Measurements from ENCODE around the gene CARTPT. TPM values are rescaled to one million over a fixed set of nuclear protein-coding genes. Genes with fewer than 3 reads are reported as not detected.

The CARTPT gene
- polyA plus RNA-seq, 3 donors, result not detected

DNA sequence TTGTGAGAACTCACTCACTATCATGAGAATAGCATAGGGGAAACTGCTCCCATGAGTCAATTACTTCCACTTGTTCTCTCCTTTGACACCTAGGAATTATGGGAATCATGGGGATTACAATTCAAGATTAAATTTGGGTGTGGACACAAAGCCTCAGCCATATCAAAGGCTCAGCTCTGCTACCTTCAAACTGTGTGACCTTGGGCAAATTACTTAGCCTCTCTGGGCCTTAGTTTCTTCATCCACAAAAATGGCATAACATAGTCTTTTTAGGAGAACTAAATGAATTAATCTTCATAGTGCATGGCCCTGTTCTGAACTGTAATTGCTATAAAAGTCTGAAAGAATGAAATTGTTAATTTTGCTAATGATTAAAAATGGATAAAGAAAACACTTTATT lies 18.3 kb upstream of the CARTPT start:
- Histone ChIP-seq H4K20me1 (ENCODE audit: insufficient read depth, low read length) (no peaks in the 10 kb centered on the region), H3K36me3 (replicated peaks in 1 of 2; ENCODE audit: control insufficient read depth in 1 of 2, insufficient read depth in 2 of 2, low read length in 2 of 2) (no peaks in the 10 kb centered on the region), H2AFZ (ENCODE audit: insufficient read depth, low read depth, low read length, poor library complexity, severe bottlenecking) (no peak overlapping the region), H3K4me2 (replicated peaks; ENCODE audit: extremely low read depth, low read length, poor library complexity, severe bottlenecking) (no peak overlapping the region), H3K27me3 (ENCODE audit: control insufficient read depth in 2 of 2, insufficient read depth in 2 of 2, low read length in 2 of 2) (no peaks in the 10 kb centered on the region), H3K4me1 (ENCODE audit: control insufficient read depth in 1 of 2, insufficient read depth in 2 of 2, low read length in 2 of 2) (no peaks in the 10 kb centered on the region), H3K9ac (ENCODE audit: insufficient read depth, low read length, poor library complexity, severe bottlenecking) (no peak overlapping the region), H3K79me2 (ENCODE audit: insufficient read depth, low read length) (no peaks in the 10 kb centered on the region), H3K4me3 (replicated peaks in 1 of 3; ENCODE audit: low read depth in 2 of 3, low read length in 3 of 3) (no peak overlapping the region), H3K9me3 (replicated peaks in 1 of 2; ENCODE audit: control insufficient read depth in 1 of 2, insufficient read depth in 1 of 2, low read length in 2 of 2) (peaks cover 0 to 6% of the 10 kb centered on the region in 2 donors), H3K27ac (ENCODE audit: low read depth in 1 of 2, low read length in 2 of 2) (no peak overlapping the region)
- H3K4me3 Mint-ChIP-seq, result no peak overlapping the region
- no peaks in the 10 kb centered on the region for H3K36me3 Mint-ChIP-seq
- no peak for DNase-seq
- TF ChIP-seq, protein P1, sequence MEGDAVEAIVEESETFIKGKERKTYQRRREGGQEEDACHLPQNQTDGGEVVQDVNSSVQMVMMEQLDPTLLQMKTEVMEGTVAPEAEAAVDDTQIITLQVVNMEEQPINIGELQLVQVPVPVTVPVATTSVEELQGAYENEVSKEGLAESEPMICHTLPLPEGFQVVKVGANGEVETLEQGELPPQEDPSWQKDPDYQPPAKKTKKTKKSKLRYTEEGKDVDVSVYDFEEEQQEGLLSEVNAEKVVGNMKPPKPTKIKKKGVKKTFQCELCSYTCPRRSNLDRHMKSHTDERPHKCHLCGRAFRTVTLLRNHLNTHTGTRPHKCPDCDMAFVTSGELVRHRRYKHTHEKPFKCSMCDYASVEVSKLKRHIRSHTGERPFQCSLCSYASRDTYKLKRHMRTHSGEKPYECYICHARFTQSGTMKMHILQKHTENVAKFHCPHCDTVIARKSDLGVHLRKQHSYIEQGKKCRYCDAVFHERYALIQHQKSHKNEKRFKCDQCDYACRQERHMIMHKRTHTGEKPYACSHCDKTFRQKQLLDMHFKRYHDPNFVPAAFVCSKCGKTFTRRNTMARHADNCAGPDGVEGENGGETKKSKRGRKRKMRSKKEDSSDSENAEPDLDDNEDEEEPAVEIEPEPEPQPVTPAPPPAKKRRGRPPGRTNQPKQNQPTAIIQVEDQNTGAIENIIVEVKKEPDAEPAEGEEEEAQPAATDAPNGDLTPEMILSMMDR (IDR thresholded peaks at IDR 0.05), result no peak
- H3K27ac Mint-ChIP-seq, result no peak overlapping the region
- H3K27me3 Mint-ChIP-seq (ENCODE audit: low read depth in 3 of 3), result peaks cover 3 to 6% (median 3%) of the 10 kb centered on the region in 3 donors
- peaks cover 2 to 9% (median 4%) of the 10 kb centered on the region in 7 donors for H3K9me3 Mint-ChIP-seq
- intact Hi-C loops (cut with micrococcal nuclease), result no loop called here
- peaks cover 6% of the 10 kb centered on the region for H3K4me1 Mint-ChIP-seq

DNA sequence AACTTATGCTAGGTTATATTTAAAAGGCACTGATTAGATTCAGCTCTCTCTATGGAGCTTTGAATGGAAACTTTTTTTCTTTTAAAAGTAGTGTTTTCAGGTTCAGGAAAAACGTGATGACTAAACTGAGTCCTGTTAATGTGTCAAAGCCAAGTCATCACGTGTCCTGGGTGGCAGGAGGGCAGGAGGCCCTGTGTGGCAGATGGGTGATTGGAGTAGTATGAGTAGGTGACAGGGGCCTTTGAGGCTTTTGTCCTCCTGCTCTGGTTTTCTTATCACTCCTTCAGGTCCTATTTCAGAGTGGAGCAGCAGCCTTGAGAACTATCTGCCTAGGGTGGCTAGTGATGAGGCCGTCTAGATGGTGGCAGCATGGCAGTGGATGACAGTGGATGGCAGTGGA lies 17.7 kb upstream of the CARTPT start:
- WGBS (ENCODE audit: insufficient coverage), result 86% methylated on average over 2 of the region's 3 CpGs
- peaks cover 0 to 6% of the 10 kb centered on the region in 2 donors for H3K9me3 ChIP-seq (replicated peaks in 1 of 2; ENCODE audit: control insufficient read depth in 1 of 2, insufficient read depth in 1 of 2, low read length in 2 of 2)

More for the DNA sequence above, 17.7 kb upstream of the CARTPT start:
- H4K20me1 ChIP-seq (ENCODE audit: insufficient read depth, low read length), result no peaks in the 10 kb centered on the region
- no peak overlapping the region for H2AFZ ChIP-seq (ENCODE audit: insufficient read depth, low read depth, low read length, poor library complexity, severe bottlenecking)
- Mint-ChIP-seq H3K27me3 (ENCODE audit: low read depth in 3 of 3) (peaks cover 3 to 6% (median 3%) of the 10 kb centered on the region in 3 donors), H3K9me3 (peaks cover 2 to 9% (median 4%) of the 10 kb centered on the region in 7 donors), H3K4me1 (peaks cover 6% of the 10 kb centered on the region), H3K27ac (no peak overlapping the region), H3K4me3 (no peak overlapping the region), H3K36me3 (no peaks in the 10 kb centered on the region)
- no peak overlapping the region for H3K4me2 ChIP-seq (replicated peaks; ENCODE audit: extremely low read depth, low read length, poor library complexity, severe bottlenecking)
- H3K9ac ChIP-seq (ENCODE audit: insufficient read depth, low read length, poor library complexity, severe bottlenecking), result no peak overlapping the region
- intact Hi-C loops (cut with micrococcal nuclease), result no loop called here
- no peak overlapping the region for H3K4me3 ChIP-seq (replicated peaks in 1 of 3; ENCODE audit: low read depth in 2 of 3, low read length in 3 of 3)
- no peaks in the 10 kb centered on the region for H3K79me2 ChIP-seq (ENCODE audit: insufficient read depth, low read length)
- no peaks in the 10 kb centered on the region for H3K27me3 ChIP-seq (ENCODE audit: control insufficient read depth in 2 of 2, insufficient read depth in 2 of 2, low read length in 2 of 2)
- H3K27ac ChIP-seq (ENCODE audit: low read depth in 1 of 2, low read length in 2 of 2), result no peak overlapping the region
- H3K4me1 ChIP-seq (ENCODE audit: control insufficient read depth in 1 of 2, insufficient read depth in 2 of 2, low read length in 2 of 2), result no peaks in the 10 kb centered on the region
- TF ChIP-seq, protein P1 (IDR thresholded peaks at IDR 0.05), result no peak
- no peak for DNase-seq
- no peaks in the 10 kb centered on the region for H3K36me3 ChIP-seq (replicated peaks in 1 of 2; ENCODE audit: control insufficient read depth in 1 of 2, insufficient read depth in 2 of 2, low read length in 2 of 2)

Data from CD14-positive monocyte (primary cell).